Measurements from ENCODE around the gene NLGN4Y.

The NLGN4Y gene

DNA sequence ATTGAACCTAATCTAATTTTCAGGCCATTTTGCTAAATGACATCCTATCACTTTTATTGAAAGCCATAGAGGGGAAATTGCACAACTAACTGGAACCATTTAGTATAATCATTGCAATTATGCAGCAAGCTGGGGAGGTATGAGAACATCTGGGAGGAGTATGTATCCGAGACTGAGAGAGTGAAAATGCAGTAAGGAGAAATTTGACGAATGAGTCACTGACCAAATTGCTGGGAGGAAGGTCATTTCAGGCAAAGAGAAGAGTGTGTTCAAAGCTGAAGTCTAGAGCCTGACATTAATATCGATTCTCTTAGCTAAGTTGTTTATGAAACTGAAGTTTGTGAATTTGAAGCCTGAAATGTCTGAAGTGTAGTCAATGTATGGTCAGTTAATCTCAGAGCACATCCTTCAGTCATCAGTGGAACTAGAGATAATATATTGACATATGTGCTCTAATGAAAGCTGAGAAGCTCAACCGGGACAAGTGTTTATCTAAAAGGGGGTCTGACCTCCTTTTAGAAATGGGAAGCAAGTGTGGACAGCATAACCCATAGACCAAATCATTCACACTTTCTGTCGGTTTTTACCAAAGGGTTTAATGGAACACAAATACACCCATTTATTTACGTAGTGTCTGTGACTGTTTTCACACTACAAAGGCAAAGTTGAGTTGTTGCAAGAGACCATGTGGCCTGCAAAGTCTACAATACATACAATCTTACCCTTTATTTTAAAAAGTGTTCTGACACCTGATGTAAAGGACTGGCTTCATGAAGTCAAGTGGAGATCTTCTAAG lies 120.0 kb downstream of the NLGN4Y start:
- DNase-seq (ENCODE audit: low spot score), result no peak

- no peak for DNase-seq (ENCODE audit: low spot score)
Observed at GRCh38 chrY:14679181-14679580, 154.9 kb downstream of the NLGN4Y start.

- DNase-seq (ENCODE audit: low spot score), result no peak
Observed at GRCh38 chrY:14694543-14694942, 170.2 kb downstream of the NLGN4Y start.

DNA sequence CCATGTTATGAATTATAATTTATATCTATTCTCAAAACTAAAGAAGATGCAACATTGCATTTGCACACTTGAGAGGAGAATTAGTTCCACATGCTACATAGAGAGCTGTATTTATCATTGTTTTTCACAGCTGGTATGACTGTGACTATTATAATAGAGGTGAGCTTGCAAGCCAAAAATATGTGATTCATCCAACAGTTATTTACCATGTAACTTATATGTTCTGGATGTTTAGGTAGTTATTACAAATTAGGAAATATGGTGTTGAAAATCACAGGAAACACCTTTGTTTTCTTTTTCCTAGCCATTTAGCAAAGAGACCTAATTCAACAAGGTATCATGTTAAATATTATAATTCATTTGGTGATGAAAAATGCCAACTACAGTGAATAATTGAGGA lies 183.8 kb downstream of the NLGN4Y start:
- no peak for DNase-seq (ENCODE audit: low spot score)

DNA sequence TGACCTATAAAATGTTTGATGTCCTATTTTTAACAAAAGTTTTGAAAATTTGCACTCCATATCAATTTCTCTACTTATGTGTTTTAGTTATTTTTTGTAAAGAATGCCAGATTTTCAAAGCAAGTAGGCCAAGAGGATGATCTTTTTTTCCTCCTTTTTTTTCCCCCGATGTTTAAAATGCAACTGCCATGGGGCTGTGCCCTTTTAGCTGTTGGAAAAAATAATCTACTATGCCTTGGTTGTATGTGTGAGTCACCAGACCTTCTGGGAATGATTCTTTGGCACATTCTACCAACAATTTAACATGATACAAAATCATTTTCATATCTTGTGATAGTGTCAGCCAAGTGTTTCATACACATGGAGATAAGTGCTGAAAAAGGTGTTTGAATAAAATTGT lies 217.3 kb downstream of the NLGN4Y start:
- DNase-seq (ENCODE audit: low spot score), result no peak

DNA sequence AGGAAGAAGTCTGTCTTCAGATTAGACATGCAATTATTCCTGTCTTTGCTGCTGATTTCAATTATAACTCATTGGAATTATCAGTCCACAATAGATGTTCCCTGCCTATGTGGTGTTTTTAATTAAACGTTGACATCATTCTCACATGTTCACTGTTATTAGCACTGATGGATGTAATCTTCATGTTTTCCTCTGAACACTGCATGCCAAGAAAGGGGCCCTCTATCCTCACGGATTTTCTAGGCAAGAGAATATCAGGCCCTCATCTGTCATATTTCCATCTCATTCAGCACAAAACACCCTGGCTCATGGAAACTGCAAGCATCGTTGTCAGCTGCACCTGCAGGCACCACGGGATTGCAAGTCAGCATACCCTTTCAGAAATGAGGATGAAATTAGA lies 224.0 kb downstream of the NLGN4Y start:
- DNase-seq (ENCODE audit: low spot score), result no peak

DNA sequence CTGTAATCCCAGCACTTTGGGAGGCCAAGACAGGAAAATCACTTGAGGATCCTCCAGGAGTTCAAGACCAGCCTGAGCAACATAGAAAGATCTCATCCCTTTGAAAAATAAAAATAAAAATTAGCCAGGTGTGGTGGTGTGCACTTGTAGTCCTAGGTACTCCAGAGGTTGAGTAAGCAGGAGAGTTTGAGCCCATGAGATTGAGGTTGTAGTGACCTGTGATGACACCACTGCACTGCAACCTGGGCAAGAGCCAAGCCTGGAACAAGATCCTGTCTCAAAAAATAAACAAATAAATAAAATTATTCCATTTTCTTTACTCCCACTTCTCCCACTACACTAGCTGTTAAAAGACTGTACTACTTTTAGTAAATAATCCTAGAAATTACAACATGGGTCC lies 231.2 kb downstream of the NLGN4Y start:
- no peak for DNase-seq (ENCODE audit: low spot score)

- no peak for DNase-seq (ENCODE audit: low spot score)
Observed at GRCh38 chrY:14762903-14763302, 238.6 kb downstream of the NLGN4Y start.

- DNase-seq (ENCODE audit: low spot score), result no peak
Observed at GRCh38 chrY:14763600-14763999, 239.3 kb downstream of the NLGN4Y start.

- DNase-seq (ENCODE audit: low spot score), result no peak
Observed at GRCh38 chrY:14778208-14778607, 253.9 kb downstream of the NLGN4Y start.

GRCh38 chrY:14793104-14793503 lies 268.8 kb downstream of the NLGN4Y start:
- DNase-seq (ENCODE audit: low spot score), result no peak

DNA sequence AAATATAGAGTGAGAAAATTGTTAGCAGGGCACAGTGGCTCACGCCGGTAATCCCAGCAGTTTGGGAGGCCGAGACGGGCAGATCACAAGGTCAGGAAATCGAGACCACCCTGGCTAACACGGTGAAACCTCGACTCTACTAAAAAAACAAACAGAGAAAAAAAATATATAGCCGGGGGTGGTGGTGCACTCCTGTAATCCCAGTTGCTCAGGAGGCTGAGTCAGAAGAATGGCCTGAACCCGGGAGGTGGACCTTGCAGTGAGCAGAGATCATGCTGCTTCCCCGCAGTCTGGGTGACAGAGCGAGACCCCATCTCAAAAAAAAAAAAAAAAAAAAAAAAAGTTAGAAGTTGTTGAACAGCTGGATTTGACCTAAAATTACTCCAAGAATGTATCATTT lies 269.3 kb downstream of the NLGN4Y start:
- DNase-seq (ENCODE audit: low spot score), result no peak

GRCh38 chrY:14798010-14798409 lies 273.7 kb downstream of the NLGN4Y start:
- DNase-seq (ENCODE audit: low spot score), result no peak

GRCh38 chrY:14801096-14801495 lies 276.8 kb downstream of the NLGN4Y start:
- no peak for DNase-seq (ENCODE audit: low spot score)

- no peak for DNase-seq (ENCODE audit: low spot score)
Observed at GRCh38 chrY:14802125-14802524, 277.8 kb downstream of the NLGN4Y start.

- DNase-seq (ENCODE audit: low spot score), result no peak
Observed at GRCh38 chrY:14804041-14804440, 279.7 kb downstream of the NLGN4Y start.

DNA sequence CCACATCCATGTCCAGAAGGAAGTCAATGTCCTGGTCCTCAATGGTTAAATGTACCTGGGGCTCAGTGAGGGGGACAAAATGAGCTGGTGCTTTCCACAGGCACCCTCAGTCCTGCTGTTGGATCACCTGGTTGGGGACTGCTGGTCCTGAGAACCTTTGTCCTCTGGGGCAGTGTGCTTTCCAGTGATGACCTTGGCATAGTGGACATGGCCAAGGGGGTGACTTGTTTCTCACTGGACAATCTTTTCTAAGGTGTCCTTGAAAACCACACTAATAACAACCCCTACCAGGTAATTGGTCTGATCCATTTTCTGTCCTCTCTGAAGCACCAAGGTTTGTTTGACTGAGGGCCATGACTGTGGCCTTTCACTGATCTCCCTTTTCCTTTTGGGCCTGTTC lies 294.1 kb downstream of the NLGN4Y start:
- DNase-seq (ENCODE audit: low spot score), result no peak

GRCh38 chrY:14822201-14822600 lies 297.9 kb downstream of the NLGN4Y start:
- DNase-seq (ENCODE audit: low spot score), result no peak

DNA sequence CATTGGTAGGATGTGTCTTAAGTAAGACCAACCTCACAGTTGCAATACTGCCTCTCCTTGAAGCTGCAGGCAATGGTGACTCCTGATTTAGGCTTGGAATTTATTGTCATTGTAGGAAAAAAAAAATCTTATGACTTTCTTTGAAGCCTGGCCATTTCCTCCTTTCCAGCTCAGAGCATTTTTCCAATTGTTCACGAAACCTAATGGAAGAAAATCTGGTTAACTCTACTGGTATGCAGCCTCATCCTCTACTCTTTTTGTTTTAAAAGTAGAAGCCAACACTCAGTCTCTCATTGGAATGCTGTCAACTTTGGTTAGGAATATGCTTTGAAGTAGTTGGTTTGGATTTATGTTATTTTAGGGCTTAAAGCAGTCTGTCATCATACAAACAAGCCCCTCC lies 298.6 kb downstream of the NLGN4Y start:
- DNase-seq (ENCODE audit: low spot score), result no peak

- no peak for DNase-seq (ENCODE audit: low spot score)
Observed at GRCh38 chrY:14824583-14824982, 300.3 kb downstream of the NLGN4Y start.

GRCh38 chrY:14825728-14826127 lies 301.4 kb downstream of the NLGN4Y start:
- no peak for DNase-seq (ENCODE audit: low spot score)

GRCh38 chrY:14828531-14828930 lies 304.2 kb downstream of the NLGN4Y start:
- no peak for DNase-seq (ENCODE audit: low spot score)

DNA sequence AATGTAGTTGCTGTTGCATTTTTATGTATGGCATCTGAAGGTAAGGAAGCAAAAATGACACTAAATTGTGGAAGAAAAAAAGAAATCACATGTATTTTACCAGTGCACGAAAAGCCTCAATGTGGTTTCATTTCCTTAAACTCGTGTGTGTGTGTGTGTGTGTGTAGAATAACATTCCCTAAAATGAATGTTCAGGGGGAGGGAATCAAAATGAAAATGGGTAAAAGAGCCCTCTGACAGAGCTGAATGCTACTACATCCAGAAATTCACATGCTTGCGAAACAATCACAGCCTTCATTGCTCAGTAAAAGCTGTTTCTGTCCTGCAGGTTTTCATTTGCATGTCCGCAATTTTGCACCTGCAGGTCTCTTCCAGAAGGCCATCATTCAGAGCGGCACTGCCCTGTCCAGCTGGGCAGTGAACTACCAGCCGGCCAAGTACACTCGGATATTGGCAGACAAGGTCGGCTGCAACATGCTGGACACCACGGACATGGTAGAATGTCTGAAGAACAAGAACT lies 305.1 kb downstream of the NLGN4Y start:
- no peak for DNase-seq (ENCODE audit: low spot score)
